Pulmonary artery endothelial cell (primary cell): ENCODE results near the gene FBP2. TPM values are rescaled to one million over a fixed set of nuclear protein-coding genes. Genes with fewer than 3 reads are reported as not detected.
A peak's percentile ranks its signal among the peaks of the same experiment; 100 is the strongest.

ENCODE experiments used
- DNase-seq: peaks from one replicate; pipeline ENCODE4 v3.0.0-alpha.2; 2011; ENCODE audit warnings: low read depth, low spot score
- total RNA-seq: library from RNA; depleted of rRNA; stranded (reverse); fragments of >200 nt; gene quantifications from 2 replicates; pipeline ENCODE4 v1.2.3, GENCODE V29; 2014

Gene FBP2
- not detected in 2 replicates for total RNA-seq

GRCh38 chr9:94593459-94594345, at the start of gene FBP2:
FBP2 (minus strand) TSS chr9:94593824; CDS start chr9:94593726, 98 bp downstream.
- DNase-seq: peak; percentile 8

- no peak for DNase-seq
Observed at GRCh38 chr9:94643176-94643575, 49.6 kb upstream of the FBP2 start.

GRCh38 chr9:94642501-94642900, 48.9 kb upstream of the FBP2 start:
- DNase-seq: no peak

- DNase-seq: no peak
Observed at GRCh38 chr9:94639999-94640376, 46.4 kb upstream of the FBP2 start.

GRCh38 chr9:94639061-94639998, 45.7 kb upstream of the FBP2 start, which contains the start of gene FBP1:
FBP1 (minus strand) TSS chr9:94639518; CDS start chr9:94639310, 208 bp downstream.
- DNase-seq: no peak

- no peak for DNase-seq
Observed at GRCh38 chr9:94638335-94639060, 44.9 kb upstream of the FBP2 start.

GRCh38 chr9:94632737-94633136, 39.1 kb upstream of the FBP2 start:
- no peak for DNase-seq

GRCh38 chr9:94631599-94631998, 38.0 kb upstream of the FBP2 start:
- DNase-seq: no peak

GRCh38 chr9:94630833-94631232, 37.2 kb upstream of the FBP2 start:
- DNase-seq: no peak

GRCh38 chr9:94630281-94630680, 36.7 kb upstream of the FBP2 start:
- no peak for DNase-seq

GRCh38 chr9:94627287-94627686, 33.7 kb upstream of the FBP2 start:
- no peak for DNase-seq

- no peak for DNase-seq
Observed at GRCh38 chr9:94625835-94626234, 32.2 kb upstream of the FBP2 start.

GRCh38 chr9:94624629-94625028, 31.0 kb upstream of the FBP2 start:
- peak; percentile 20 for DNase-seq

- DNase-seq: no peak
Observed at GRCh38 chr9:94623253-94623652, 29.6 kb upstream of the FBP2 start.

GRCh38 chr9:94622087-94622800, 28.6 kb upstream of the FBP2 start:
- DNase-seq: no peak

- DNase-seq: no peak
Observed at GRCh38 chr9:94619026-94619425, 25.4 kb upstream of the FBP2 start.

- DNase-seq: no peak
Observed at GRCh38 chr9:94613003-94613402, 19.4 kb upstream of the FBP2 start.

GRCh38 chr9:94612071-94612470, 18.4 kb upstream of the FBP2 start:
- DNase-seq: no peak

GRCh38 chr9:94611638-94612068, 18.0 kb upstream of the FBP2 start:
- DNase-seq: no peak

GRCh38 chr9:94610181-94610606, 16.6 kb upstream of the FBP2 start:
- DNase-seq: no peak

- no peak for DNase-seq
Observed at GRCh38 chr9:94607423-94607691, 13.7 kb upstream of the FBP2 start.
